Activated T-cell treated with anti-CD3 and anti-CD28 coated beads for 24 hours (primary cell): Measurements from ENCODE around the gene BICDL1.

Experiments used
- DNase-seq: peaks from one replicate; pipeline ENCODE4 v3.0.0-alpha.2; 2020; ENCODE audit warnings: low read depth

Gene BICDL1

GRCh38 chr12:120125792-120126634, 137.0 kb downstream of the BICDL1 start:
- DNase-seq = no peak

DNA sequence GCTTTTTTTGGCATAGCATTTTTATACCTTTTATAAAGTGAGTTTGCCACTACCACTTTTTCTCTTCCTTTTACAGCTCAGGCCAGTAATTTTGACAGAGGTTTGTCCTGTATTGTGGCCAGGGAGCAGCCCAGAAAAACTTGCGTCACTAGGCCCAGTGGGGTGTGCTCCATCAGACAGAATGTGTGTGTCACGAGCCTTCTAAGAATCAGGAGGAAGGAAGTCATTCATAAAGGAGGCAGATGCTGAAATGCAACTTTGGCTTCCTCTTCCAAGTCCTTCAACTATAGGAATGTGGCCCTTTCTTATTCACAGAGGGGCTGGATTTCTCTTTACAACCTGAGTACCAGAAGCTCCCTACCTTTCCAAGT, 137.6 kb downstream of the BICDL1 start:
- no peak for DNase-seq

- no peak for DNase-seq
Measured at GRCh38 chr12:120130011-120130410, 141.0 kb downstream of the BICDL1 start.

DNA sequence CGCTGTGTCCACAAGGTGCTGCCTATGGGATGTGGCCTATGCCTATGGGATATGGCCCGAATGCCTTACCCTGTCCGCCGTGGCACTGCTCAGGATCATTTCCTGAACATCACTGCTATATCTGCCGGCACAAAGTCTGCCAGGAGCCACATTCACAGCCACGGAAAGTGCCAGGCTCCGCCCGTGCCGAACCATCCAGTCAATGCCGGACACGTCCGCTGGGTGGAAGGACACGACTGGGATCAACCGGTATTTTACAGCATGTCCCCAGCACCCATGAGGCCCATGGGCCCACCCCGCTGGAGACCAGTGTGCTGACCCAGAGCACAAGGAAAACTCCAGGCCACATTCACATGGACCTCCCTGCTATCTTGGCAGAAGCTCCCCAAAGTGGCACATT, 142.1 kb downstream of the BICDL1 start:
- DNase-seq = no peak

GRCh38 chr12:120132054-120132836, 143.2 kb downstream of the BICDL1 start:
- no peak for DNase-seq

DNA sequence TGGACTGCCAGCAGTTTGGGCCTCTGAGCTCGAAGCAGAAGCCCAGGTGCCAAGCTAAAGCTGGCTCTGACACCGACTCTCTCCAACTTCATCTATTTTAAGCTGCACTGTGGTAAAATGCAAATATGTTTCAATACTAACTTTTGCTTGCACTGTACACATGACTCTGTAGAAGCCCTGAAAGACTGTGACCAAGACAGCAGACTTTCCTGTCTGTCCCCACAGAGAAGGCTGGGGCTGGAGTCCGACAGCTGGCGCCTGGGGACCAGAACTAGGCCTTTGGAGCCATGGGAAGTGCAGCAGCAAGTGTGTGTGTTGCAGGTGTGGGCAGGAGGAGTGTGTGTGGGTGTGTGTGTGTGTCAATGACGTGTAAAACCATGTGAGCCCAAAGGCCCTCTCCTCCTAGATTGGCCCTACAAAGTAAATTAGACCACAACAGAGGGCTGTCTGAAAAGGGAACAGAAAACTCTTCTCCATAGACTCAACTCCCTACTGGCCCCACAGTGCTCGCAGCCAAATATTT, 143.9 kb downstream of the BICDL1 start:
- DNase-seq = no peak

- DNase-seq = no peak
Measured at GRCh38 chr12:120134307-120134980, 145.4 kb downstream of the BICDL1 start.

DNA sequence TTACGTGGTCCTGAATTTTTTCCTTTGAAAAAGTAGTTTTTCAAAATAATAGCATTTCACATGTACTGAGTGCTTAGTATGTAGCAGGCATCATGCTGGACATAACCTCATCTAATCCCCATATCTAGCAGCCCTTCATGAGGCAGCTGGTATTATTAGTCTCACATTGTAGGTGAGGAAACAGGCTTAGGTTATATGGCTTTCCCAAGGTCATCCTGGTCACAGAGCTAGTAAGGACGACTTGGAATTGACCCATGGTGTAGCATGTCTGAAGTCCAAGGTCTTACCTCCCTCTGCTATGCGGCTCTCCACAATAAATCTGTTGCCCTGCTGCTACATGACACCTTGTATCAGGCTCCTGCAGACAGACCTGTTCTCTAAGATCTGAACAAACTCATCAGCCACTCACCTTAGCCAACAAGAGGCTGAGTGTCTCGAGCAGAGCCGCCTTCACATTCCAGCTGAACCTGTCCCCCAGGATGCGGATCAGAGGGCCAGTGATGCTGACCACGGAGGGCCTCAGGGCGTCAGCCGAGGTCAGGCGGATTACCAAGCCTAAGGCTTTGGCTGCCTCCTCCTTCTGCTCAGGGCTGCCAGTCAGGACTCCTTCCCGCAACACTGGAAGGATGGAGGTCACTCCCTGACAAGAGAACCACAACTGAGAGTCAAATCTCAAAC, 147.2 kb downstream of the BICDL1 start:
- no peak for DNase-seq

DNA sequence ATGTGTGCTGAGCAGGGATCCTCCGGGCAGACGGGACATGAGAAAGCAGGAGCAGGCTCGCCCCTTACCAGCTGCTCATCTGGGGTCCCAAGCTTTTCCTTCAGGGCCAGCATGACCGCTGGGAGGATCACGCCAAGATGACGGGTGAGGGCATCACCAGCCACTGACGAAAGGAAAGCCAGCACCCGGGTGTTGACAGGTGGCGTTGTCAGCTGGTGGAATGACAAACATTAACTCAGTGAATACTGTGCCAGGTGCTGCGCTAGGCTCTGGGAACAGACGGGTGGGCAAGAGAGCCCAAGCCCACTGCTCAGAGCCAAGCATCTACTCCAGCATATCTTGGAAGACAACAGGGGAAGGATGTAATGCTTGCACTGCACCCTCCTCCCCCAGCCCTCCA, 148.8 kb downstream of the BICDL1 start:
- no peak for DNase-seq

DNA sequence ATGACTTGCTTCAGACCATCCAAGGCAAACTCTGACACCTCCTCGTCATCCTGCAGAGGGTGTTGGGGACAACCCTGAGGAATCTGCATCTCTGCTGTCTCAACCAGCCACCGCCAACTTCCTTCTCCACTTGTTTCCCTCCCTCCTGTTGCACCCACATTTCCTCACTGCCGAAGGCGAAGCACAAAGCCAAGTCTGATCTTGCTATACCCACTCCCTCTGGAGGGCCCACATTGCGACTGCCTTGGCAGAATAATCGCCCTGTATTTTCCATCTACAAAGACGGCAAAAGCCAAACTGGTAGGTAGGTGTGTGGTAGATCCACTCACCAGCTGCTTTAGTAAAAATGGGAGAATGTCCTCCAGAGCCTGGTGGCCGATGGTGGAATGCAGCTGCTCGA, 149.3 kb downstream of the BICDL1 start:
- no peak for DNase-seq

DNA sequence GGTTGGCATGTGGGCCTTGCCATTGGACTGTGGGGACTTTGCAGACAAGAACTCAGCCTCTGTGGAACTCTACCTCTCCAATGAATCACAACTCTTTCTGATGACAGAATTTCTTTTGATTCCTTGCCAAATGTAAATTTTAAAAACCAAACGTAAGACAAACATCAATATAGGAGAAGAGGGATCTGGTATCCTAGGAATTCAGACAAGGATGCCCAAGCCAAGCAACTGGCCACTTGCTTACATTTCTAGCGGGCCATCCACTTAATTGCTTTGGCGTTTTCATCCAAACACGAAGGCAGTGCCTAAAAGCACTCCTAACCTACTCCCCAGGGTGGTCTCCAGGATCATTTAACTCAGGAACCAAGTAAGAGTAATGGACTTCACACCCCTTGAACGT, 150.9 kb downstream of the BICDL1 start:
- no peak for DNase-seq

DNA sequence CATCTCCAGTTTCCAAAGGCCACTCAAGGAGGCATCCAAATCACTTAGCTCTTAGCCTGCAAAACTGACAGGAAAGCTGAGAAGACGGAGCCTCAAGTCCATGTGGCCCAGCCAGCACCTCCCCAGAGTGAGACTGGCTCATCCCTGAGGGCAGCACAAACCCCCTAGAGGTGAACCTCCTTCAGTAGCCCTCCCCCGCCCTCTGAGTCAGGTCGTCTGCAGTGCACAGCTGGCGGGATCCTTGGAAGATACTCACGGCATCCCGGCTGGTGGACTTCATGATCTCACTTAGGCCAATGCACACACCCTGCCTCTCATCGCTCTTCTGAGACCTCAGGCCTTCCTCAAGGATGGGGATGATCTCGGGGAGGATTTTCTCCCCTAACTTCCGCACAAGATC, 151.6 kb downstream of the BICDL1 start:
- no peak for DNase-seq

DNA sequence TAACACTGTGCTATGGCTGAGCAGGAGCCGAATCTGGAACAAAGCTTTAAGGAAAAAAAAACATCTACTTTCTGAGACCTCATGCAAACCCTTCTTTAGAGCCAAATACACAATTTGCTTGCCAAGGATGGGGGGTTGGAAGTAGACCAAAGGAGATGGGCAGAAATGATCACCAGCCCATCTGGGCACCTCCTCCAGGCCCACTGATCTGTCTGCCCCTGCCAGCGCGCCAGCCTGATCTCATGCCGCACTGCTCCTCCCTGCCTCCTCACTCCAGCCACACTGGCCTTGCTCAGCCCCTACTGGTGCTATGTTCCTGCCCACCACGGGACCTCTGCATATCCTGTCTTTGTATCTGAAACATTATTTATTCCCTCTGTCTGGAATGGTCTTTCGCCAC, 152.3 kb downstream of the BICDL1 start:
- DNase-seq = no peak

GRCh38 chr12:120142231-120142877, 153.3 kb downstream of the BICDL1 start:
- DNase-seq = no peak
